ENCODE measurements around the gene HSPA4L. TPM values are rescaled to one million over a fixed set of nuclear protein-coding genes. Genes with fewer than 3 reads are reported as not detected.

HSPA4L gene
- total and polyA plus RNA-seq, 2 donors (not counting 1 experiment from before 2014, with no cell fraction given) = 3.9 to 10.1 TPM

DNA sequence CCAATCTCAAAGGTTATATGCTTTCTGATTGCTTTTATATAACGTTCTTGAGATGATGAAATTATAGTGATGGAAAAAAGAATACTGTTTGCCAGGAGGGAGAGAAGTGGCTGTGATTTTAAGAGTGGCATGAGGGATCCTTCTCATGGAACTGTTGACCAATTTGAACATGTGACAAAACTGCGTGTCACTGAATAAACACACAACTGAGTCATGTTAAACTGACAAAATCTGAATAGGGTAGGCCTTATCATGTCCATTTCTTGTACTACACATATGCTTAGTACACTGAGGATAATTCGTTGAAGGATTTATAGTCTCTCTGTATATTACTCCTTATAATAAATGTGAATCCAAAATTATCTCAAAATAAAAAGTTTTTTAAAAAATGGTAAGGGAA, 22.2 kb upstream of the HSPA4L start:
- Histone ChIP-seq H3K9me3 (ENCODE audit: control insufficient read depth, insufficient read depth, low read depth, low read length) (no peaks in the 10 kb centered on the region), H3K9ac (ENCODE audit: insufficient read depth, low read length) (no peak overlapping the region), H3K36me3 (ENCODE audit: control insufficient read depth, insufficient read depth, low read length) (no peaks in the 10 kb centered on the region), H4K20me1 (ENCODE audit: control insufficient read depth, extremely low read depth, insufficient read depth, low read length) (no peaks in the 10 kb centered on the region), H3K4me1 (ENCODE audit: control insufficient read depth, extremely low read depth, insufficient read depth, low read length) (no peaks in the 10 kb centered on the region), H3K79me2 (ENCODE audit: control insufficient read depth, insufficient read depth, low read length) (no peaks in the 10 kb centered on the region), H3K4me3 (replicated peaks in 1 of 4; ENCODE audit: control extremely low read depth in 1 of 4, insufficient read depth in 1 of 4, low read depth in 3 of 4, low read length in 4 of 4) (no peak overlapping the region), H2AFZ (ENCODE audit: low read length) (no peak overlapping the region), H3K4me2 (ENCODE audit: extremely low read depth, insufficient read depth, low read length) (no peak overlapping the region), H3K27me3 (ENCODE audit: control insufficient read depth, insufficient read depth, low read length) (no peaks in the 10 kb centered on the region), H3K27ac (ENCODE audit: insufficient read depth, low read length) (no peak overlapping the region)
- no peak for DNase-seq (ENCODE audit: low read depth in 2 of 2)
- TF ChIP-seq EZH2 (IDR thresholded peaks at IDR 0.05; ENCODE audit: low read length, missing control alignments) = no peak
- TF ChIP-seq, protein P1, sequence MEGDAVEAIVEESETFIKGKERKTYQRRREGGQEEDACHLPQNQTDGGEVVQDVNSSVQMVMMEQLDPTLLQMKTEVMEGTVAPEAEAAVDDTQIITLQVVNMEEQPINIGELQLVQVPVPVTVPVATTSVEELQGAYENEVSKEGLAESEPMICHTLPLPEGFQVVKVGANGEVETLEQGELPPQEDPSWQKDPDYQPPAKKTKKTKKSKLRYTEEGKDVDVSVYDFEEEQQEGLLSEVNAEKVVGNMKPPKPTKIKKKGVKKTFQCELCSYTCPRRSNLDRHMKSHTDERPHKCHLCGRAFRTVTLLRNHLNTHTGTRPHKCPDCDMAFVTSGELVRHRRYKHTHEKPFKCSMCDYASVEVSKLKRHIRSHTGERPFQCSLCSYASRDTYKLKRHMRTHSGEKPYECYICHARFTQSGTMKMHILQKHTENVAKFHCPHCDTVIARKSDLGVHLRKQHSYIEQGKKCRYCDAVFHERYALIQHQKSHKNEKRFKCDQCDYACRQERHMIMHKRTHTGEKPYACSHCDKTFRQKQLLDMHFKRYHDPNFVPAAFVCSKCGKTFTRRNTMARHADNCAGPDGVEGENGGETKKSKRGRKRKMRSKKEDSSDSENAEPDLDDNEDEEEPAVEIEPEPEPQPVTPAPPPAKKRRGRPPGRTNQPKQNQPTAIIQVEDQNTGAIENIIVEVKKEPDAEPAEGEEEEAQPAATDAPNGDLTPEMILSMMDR (conservative IDR thresholded peaks at IDR 0.05 in 1 of 2, IDR thresholded peaks at IDR 0.05 in 1 of 2; ENCODE audit: low read depth in 1 of 2, low read length in 2 of 2) = no peak

DNA sequence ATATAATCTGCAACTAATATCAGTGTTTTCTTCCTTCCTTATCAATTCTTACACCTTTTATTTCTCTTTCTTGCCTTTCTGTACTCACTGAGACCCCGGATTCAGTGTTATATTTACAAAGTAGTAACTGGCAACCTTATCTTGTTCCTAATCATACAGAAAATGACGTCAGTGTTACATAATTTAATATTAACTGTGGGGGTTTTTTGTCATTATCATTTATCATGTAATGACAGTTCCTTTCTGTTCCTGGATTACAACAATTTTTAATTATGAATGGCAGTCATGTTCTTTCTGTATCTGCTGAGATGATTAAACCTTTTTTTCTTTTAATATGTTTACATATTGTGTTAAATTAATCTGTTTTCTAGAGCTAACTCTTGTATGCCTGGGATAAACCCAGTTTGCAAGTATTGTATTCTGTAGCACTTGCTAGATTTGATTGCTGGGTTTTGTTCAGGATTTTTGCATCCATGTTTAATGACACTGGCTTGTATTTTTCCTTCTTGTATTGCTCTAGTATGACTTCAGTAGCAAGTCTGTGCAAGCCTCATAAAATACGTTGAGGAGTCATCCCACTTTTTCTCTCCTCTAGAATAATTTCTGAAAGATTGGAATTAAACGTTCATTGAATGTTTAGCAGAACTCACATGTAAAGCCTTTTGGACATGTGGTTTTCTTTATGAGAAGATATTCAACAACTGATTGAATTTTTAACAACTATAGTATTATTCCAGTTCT, 10.4 kb upstream of the HSPA4L start:
- Histone ChIP-seq H3K9me3 (ENCODE audit: control insufficient read depth, insufficient read depth, low read depth, low read length) (no peaks in the 10 kb centered on the region), H3K27ac (ENCODE audit: insufficient read depth, low read length) (no peak overlapping the region), H3K4me2 (ENCODE audit: extremely low read depth, insufficient read depth, low read length) (no peak overlapping the region), H3K4me1 (ENCODE audit: control insufficient read depth, extremely low read depth, insufficient read depth, low read length) (no peaks in the 10 kb centered on the region), H3K36me3 (ENCODE audit: control insufficient read depth, insufficient read depth, low read length) (no peaks in the 10 kb centered on the region), H3K9ac (ENCODE audit: insufficient read depth, low read length) (no peak overlapping the region), H4K20me1 (ENCODE audit: control insufficient read depth, extremely low read depth, insufficient read depth, low read length) (no peaks in the 10 kb centered on the region), H3K79me2 (ENCODE audit: control insufficient read depth, insufficient read depth, low read length) (no peaks in the 10 kb centered on the region), H2AFZ (ENCODE audit: low read length) (no peak overlapping the region), H3K4me3 (replicated peaks in 1 of 4; ENCODE audit: control extremely low read depth in 1 of 4, insufficient read depth in 1 of 4, low read depth in 3 of 4, low read length in 4 of 4) (no peak overlapping the region), H3K27me3 (ENCODE audit: control insufficient read depth, insufficient read depth, low read length) (no peaks in the 10 kb centered on the region)
- no peak for DNase-seq (ENCODE audit: low read depth in 2 of 2)
- TF ChIP-seq, protein P1 (conservative IDR thresholded peaks at IDR 0.05 in 1 of 2, IDR thresholded peaks at IDR 0.05 in 1 of 2; ENCODE audit: low read depth in 1 of 2, low read length in 2 of 2) = no peak
- no peak for TF ChIP-seq EZH2 (IDR thresholded peaks at IDR 0.05; ENCODE audit: low read length, missing control alignments)

DNA sequence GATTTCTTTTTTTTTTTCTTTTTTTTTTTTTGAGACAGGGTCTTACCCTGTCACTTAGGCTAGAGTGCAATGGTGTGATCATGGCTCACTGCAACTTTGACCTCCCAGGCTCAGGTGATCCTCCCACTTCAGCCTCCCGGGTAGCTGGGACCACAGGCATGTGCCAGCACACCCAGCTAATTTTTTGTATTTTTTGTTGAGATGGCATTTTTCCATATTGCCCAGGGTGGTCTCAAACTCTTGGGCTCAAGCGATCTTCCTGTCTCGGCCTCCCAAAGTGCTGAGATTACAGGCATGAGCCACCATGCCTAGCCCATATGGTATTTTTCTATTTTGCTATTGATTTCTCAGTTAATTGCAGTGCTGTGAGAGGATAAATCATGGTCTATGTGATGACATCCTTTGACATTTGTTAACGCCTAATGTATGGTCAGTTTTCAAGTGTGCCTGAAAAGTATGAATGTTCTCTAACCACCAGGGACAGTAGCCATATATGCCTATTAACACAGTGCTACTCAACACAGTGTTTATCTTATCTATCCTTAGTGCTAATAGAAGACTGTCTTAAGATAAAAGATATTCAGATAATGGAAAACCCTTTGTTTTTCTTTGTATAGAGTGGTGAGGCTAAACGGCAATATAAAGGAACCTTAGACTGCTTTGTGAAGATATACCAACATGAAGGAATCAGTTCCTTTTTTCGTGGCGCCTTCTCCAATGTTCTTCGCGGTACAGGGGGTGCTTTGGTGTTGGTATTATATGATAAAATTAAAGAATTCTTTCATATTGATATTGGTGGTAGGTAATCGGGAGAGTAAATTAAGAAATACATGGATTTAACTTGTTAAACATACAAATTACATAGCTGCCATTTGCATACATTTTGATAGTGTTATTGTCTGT, 9.1 kb upstream of the HSPA4L start:
- no peaks in the 10 kb centered on the region for H3K4me1 ChIP-seq (ENCODE audit: control insufficient read depth, extremely low read depth, insufficient read depth, low read length)
- no peaks in the 10 kb centered on the region for H4K20me1 ChIP-seq (ENCODE audit: control insufficient read depth, extremely low read depth, insufficient read depth, low read length)
- H2AFZ ChIP-seq (ENCODE audit: low read length) = no peak overlapping the region
- no peaks in the 10 kb centered on the region for H3K27me3 ChIP-seq (ENCODE audit: control insufficient read depth, insufficient read depth, low read length)
- no peaks in the 10 kb centered on the region for H3K79me2 ChIP-seq (ENCODE audit: control insufficient read depth, insufficient read depth, low read length)
- no peak overlapping the region for H3K4me2 ChIP-seq (ENCODE audit: extremely low read depth, insufficient read depth, low read length)
- H3K4me3 ChIP-seq (replicated peaks in 1 of 4; ENCODE audit: control extremely low read depth in 1 of 4, insufficient read depth in 1 of 4, low read depth in 3 of 4, low read length in 4 of 4) = no peak overlapping the region
- no peak for TF ChIP-seq EZH2 (IDR thresholded peaks at IDR 0.05; ENCODE audit: low read length, missing control alignments)
- TF ChIP-seq, protein P1 (conservative IDR thresholded peaks at IDR 0.05 in 1 of 2, IDR thresholded peaks at IDR 0.05 in 1 of 2; ENCODE audit: low read depth in 1 of 2, low read length in 2 of 2) = no peak
- no peak overlapping the region for H3K27ac ChIP-seq (ENCODE audit: insufficient read depth, low read length)
- DNase-seq (ENCODE audit: low read depth in 2 of 2) = no peak
- H3K36me3 ChIP-seq (ENCODE audit: control insufficient read depth, insufficient read depth, low read length) = no peaks in the 10 kb centered on the region
- H3K9ac ChIP-seq (ENCODE audit: insufficient read depth, low read length) = no peak overlapping the region
- H3K9me3 ChIP-seq (ENCODE audit: control insufficient read depth, insufficient read depth, low read depth, low read length) = no peaks in the 10 kb centered on the region

All from fibroblast of lung (primary cell).